ENCODE measurements around the gene NEMP1.
"Not testable (repeated sequence)": the region's sequence is repeated elsewhere in the genome, so short reads cannot be mapped to it uniquely, and the experiment has no call there.

NEMP1 gene

DNA sequence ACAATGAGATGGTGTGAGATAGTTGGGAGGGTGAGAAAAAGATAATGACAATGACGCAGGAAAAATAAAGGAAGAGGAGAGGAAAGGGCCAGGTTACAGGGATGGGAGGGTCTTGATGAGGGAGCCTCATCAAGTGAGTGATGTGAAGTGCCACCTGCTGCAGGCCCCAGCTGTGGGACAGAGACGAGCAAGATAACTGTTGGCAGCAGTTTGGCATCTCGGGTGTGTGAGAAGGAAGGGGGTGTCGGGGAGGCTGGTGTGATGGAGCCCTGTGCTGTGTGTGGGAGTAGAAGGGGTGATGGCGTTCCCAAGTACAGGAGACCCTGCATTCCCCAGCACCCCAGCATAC is 50.8 kb downstream of the NEMP1 start:
- Histone ChIP-seq H3K9ac (ENCODE audit: low read depth, low read length) (no peak overlapping the region), H3K4me2 (ENCODE audit: insufficient read depth, low read length) (no peak overlapping the region), H3K4me1 (ENCODE audit: insufficient read depth, low read length) (peaks cover 25% of the 10 kb centered on the region), H3K27me3 (ENCODE audit: insufficient read depth, low read length, poor library complexity) (no peaks in the 10 kb centered on the region), H3K4me3 (ENCODE audit: low read depth in 1 of 2, low read length in 2 of 2) (no peak overlapping the region), H4K20me1 (ENCODE audit: insufficient read depth, low read length) (no peaks in the 10 kb centered on the region), H3K36me3 (ENCODE audit: insufficient read depth, low read length) (no peaks in the 10 kb centered on the region), H2AFZ (ENCODE audit: low read depth, low read length) (no peak overlapping the region), H3K27ac (ENCODE audit: low read length) (no peak overlapping the region), H3K79me2 (ENCODE audit: insufficient read depth, low read length) (no peaks in the 10 kb centered on the region), H3K9me3 (ENCODE audit: insufficient read depth, low read length, severe bottlenecking) (no peaks in the 10 kb centered on the region)
- DNase-seq, result peak; percentile 19
- 0 out of 3 replicates have a peak, but pooled peaks have one; percentile 17 for ATAC-seq (ENCODE audit: insufficient read depth, low read depth)
- TF ChIP-seq EZH2 (IDR thresholded peaks at IDR 0.05; ENCODE audit: borderline replicate concordance, low read depth, low read length, severe bottlenecking) (no peak), CTCF (IDR thresholded peaks at IDR 0.05; ENCODE audit: borderline replicate concordance, extremely low read depth, low read length, poor library complexity, severe bottlenecking) (no peak)

DNA sequence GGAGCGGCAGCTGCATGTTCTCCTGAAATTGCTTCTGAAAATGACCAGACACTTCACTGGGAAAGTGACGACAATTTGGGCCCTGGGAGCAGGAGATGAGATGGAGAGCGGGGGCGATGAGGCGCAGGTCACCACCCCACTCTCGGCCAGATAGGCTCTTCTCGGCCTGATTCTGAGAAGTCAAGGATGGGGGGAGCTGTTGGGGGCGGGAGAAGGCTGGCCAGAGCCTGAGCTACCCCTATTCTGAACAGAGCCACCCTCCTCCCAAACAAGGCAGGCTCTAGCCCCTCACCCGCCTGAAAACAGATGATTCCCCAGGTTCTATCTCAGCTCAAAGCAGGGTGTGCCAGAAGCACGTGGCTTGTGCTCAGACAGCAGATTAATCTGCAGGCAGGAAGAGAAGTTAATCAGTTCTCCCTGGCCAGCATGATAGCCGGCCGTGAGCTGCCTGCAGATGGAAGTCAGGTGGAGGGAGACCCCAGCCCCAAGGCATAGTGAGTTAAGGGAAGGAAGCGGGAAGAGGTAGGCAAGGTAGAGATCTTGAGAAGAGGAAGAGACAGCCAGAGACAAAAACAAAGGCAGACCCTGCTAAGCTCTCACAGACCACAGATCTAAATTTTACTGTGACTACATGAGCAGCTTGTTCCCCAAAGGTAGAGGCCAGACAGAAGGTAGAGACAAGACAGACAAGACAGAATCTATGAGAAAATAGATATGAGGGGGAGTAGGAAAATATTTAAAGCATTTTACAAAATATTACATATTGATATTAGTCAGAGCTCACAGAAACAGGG is 51.4 kb downstream of the NEMP1 start:
- peaks cover 25% of the 10 kb centered on the region for H3K4me1 ChIP-seq (ENCODE audit: insufficient read depth, low read length)
- no peak overlapping the region for H3K4me2 ChIP-seq (ENCODE audit: insufficient read depth, low read length)
- H3K9me3 ChIP-seq (ENCODE audit: insufficient read depth, low read length, severe bottlenecking), result no peaks in the 10 kb centered on the region
- ATAC-seq (ENCODE audit: insufficient read depth, low read depth) (no peak), DNase-seq (no peak)
- H3K27me3 ChIP-seq (ENCODE audit: insufficient read depth, low read length, poor library complexity), result no peaks in the 10 kb centered on the region
- TF ChIP-seq EZH2 (IDR thresholded peaks at IDR 0.05; ENCODE audit: borderline replicate concordance, low read depth, low read length, severe bottlenecking) (no peak), CTCF (IDR thresholded peaks at IDR 0.05; ENCODE audit: borderline replicate concordance, extremely low read depth, low read length, poor library complexity, severe bottlenecking) (no peak)
- no peaks in the 10 kb centered on the region for H3K36me3 ChIP-seq (ENCODE audit: insufficient read depth, low read length)
- no peak overlapping the region for H2AFZ ChIP-seq (ENCODE audit: low read depth, low read length)
- H4K20me1 ChIP-seq (ENCODE audit: insufficient read depth, low read length), result no peaks in the 10 kb centered on the region
- H3K4me3 ChIP-seq (ENCODE audit: low read depth in 1 of 2, low read length in 2 of 2), result no peak overlapping the region
- no peak overlapping the region for H3K27ac ChIP-seq (ENCODE audit: low read length)
- H3K79me2 ChIP-seq (ENCODE audit: insufficient read depth, low read length), result no peaks in the 10 kb centered on the region
- no peak overlapping the region for H3K9ac ChIP-seq (ENCODE audit: low read depth, low read length)

DNA sequence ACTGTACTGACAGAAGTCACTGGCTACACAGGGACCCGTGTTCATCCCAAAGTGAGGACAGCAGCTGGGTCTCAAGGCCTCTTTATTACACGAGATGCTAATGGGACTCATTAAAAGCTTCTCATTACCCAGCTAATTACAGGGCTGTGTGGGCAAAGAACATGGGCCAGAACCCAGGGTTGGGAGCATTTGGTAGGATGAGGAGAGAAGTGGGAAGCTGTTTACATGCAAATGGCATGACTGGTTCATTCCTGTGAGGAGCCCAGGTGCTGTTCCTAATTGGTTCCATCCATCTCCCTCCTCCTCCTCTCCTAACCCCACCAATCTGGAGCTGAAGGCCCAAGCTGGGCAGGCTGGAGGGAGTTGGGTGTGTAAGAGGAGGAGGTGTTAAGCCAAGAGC is 53.4 kb downstream of the NEMP1 start:
- Histone ChIP-seq H3K9me3 (ENCODE audit: insufficient read depth, low read length, severe bottlenecking) (no peaks in the 10 kb centered on the region), H3K79me2 (ENCODE audit: insufficient read depth, low read length) (no peaks in the 10 kb centered on the region), H2AFZ (ENCODE audit: low read depth, low read length) (no peak overlapping the region), H3K4me2 (ENCODE audit: insufficient read depth, low read length) (no peak overlapping the region), H4K20me1 (ENCODE audit: insufficient read depth, low read length) (no peaks in the 10 kb centered on the region), H3K36me3 (ENCODE audit: insufficient read depth, low read length) (no peaks in the 10 kb centered on the region), H3K4me3 (ENCODE audit: low read depth in 1 of 2, low read length in 2 of 2) (no peak overlapping the region), H3K4me1 (ENCODE audit: insufficient read depth, low read length) (peaks cover 6% of the 10 kb centered on the region), H3K27ac (ENCODE audit: low read length) (no peak overlapping the region), H3K27me3 (ENCODE audit: insufficient read depth, low read length, poor library complexity) (no peaks in the 10 kb centered on the region), H3K9ac (ENCODE audit: low read depth, low read length) (no peak overlapping the region)
- ATAC-seq (ENCODE audit: insufficient read depth, low read depth) (no peak), DNase-seq (no peak)
- TF ChIP-seq EZH2 (IDR thresholded peaks at IDR 0.05; ENCODE audit: borderline replicate concordance, low read depth, low read length, severe bottlenecking) (no peak), CTCF (IDR thresholded peaks at IDR 0.05; ENCODE audit: borderline replicate concordance, extremely low read depth, low read length, poor library complexity, severe bottlenecking) (no peak)

DNA sequence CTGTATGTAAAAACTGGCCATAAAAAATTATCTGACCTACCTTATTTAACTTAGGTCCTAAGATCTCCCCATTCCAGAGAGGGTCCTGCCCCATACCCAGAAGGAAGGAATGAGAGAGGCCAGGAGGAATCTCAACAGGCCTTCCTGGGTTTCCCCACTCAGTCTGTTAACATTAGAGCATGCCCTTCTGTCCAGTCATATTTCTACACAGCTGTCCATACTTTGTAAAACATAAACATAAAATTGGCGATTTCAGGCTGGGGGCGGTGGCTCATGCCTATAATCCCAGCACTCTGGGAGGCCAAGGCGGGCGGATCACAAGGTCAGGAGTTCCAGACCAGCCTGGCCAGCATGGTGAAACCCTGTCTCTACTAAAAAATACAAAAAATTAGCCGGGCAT is 56.3 kb downstream of the NEMP1 start:
- not testable (repeated sequence) for H3K4me1 ChIP-seq (ENCODE audit: insufficient read depth, low read length)

More for the DNA sequence above, 56.3 kb downstream of the NEMP1 start:
- H4K20me1 ChIP-seq (ENCODE audit: insufficient read depth, low read length); H3K36me3 ChIP-seq (ENCODE audit: insufficient read depth, low read length); H3K9me3 ChIP-seq (ENCODE audit: insufficient read depth, low read length, severe bottlenecking); H3K27ac ChIP-seq (ENCODE audit: low read length); H3K79me2 ChIP-seq (ENCODE audit: insufficient read depth, low read length); H3K27me3 ChIP-seq (ENCODE audit: insufficient read depth, low read length, poor library complexity); H3K4me2 ChIP-seq (ENCODE audit: insufficient read depth, low read length); H3K4me3 ChIP-seq (ENCODE audit: low read depth in 1 of 2, low read length in 2 of 2); H2AFZ ChIP-seq (ENCODE audit: low read depth, low read length); H3K9ac ChIP-seq (ENCODE audit: low read depth, low read length); DNase-seq; ATAC-seq (ENCODE audit: insufficient read depth, low read depth): not testable (repeated sequence)

Data from DND-41 (cell line).